Uterus (tissue), 2 donors: ENCODE measurements around the gene IL32.

ENCODE experiments used
- POLR2A ChIP-seq, 2 donors: fragments of 450-650 bp; IDR thresholded peaks; one replicate each; pipeline ENCODE4 v1.6.1; 2016; ENCODE audit warnings: antibody characterized with exemption in 2 of 2, mild to moderate bottlenecking in 1 of 2, moderate library complexity in 1 of 2
- TF ChIP-seq, protein P1 (sequence below), 4 experiments: fragments of 200-600 bp in 2 of 4; fragments of 450-650 bp in 2 of 4; sonication (generic) in 2 of 4; IDR thresholded peaks; one replicate each; pipeline ENCODE4 v1.5.1; 2016 to 2019; ENCODE audit warnings: antibody characterized with exemption in 4 of 4, mild to moderate bottlenecking in 2 of 4, moderate library complexity in 1 of 4

DNA sequence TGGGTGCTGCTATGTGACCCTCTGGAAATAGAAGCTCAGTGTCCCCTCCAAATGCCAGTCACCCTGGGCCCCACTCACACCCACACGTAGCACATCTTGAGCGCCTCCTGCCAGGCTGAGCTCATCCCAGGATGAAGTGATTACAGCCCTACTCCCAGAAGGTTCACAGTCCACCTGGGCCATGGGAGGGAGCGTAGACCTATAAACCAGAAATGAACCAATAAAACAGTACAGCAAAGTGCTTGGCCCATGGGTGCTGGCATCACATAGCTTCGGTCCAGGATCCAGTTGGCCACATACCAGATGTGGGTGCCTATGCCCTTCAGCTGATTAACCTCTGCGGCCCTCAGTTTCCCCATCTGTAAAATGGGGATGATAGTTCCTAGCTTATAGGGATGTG is 26.5 kb upstream of the IL32 start:
- TF ChIP-seq POLR2A (IDR thresholded peaks at IDR 0.05): no peak
- TF ChIP-seq, protein P1, sequence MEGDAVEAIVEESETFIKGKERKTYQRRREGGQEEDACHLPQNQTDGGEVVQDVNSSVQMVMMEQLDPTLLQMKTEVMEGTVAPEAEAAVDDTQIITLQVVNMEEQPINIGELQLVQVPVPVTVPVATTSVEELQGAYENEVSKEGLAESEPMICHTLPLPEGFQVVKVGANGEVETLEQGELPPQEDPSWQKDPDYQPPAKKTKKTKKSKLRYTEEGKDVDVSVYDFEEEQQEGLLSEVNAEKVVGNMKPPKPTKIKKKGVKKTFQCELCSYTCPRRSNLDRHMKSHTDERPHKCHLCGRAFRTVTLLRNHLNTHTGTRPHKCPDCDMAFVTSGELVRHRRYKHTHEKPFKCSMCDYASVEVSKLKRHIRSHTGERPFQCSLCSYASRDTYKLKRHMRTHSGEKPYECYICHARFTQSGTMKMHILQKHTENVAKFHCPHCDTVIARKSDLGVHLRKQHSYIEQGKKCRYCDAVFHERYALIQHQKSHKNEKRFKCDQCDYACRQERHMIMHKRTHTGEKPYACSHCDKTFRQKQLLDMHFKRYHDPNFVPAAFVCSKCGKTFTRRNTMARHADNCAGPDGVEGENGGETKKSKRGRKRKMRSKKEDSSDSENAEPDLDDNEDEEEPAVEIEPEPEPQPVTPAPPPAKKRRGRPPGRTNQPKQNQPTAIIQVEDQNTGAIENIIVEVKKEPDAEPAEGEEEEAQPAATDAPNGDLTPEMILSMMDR (IDR thresholded peaks at IDR 0.05): no peak
